Hematopoietic multipotent progenitor cell treated with erythropoietin and hydrocortisone succinate and interleukin-3 and kit ligand, for 8 days (in vitro differentiated cells): ENCODE data around the gene PGS1.

Experiments
- DNase-seq: peaks from one replicate; pipeline ENCODE4 v3.0.0-alpha.2; 2015

Gene PGS1

GRCh38 chr17:78387977-78388941 lies 9.8 kb downstream of the PGS1 start:
- no peak for DNase-seq

- no peak for DNase-seq
Measured at GRCh38 chr17:78390241-78391050, 12.0 kb downstream of the PGS1 start.

DNA sequence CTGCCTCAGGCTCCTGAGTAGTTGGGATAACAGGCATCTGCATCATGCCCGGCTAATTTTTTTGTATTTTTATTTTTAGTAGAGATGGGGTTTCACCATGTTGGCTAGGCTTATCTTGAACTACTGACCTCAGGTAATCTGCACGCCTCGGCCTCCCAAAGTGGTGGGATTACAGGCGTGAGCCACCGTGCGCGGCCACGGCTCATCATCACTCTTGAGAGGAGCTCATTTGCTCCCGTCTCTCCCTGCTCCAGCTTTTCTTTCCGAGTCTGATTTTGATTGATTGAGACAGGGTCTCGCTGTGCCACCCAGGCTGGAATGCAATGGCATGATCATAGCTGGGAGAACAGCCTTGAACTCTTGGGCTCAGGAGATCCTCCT lies 12.6 kb downstream of the PGS1 start:
- no peak for DNase-seq

DNA sequence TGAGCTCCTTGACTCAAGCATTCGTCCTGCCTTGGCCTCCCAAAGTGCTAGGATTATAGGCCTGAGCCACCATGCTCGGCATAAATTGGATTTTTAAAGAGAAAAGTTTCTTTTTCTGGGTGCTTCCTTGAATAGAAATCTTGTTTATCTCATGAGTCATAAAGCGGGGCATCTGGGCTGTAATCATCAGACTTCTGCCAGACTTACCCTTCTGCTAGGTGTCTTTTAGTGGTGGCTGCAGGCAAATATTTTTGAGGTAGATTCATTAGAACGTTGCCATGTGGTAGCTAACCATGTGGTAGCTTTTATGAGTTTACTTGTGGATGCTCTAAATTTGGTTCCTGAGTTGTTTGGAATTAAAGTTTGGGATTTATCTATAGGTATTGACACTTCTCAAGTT lies 13.4 kb downstream of the PGS1 start:
- DNase-seq, result no peak

DNA sequence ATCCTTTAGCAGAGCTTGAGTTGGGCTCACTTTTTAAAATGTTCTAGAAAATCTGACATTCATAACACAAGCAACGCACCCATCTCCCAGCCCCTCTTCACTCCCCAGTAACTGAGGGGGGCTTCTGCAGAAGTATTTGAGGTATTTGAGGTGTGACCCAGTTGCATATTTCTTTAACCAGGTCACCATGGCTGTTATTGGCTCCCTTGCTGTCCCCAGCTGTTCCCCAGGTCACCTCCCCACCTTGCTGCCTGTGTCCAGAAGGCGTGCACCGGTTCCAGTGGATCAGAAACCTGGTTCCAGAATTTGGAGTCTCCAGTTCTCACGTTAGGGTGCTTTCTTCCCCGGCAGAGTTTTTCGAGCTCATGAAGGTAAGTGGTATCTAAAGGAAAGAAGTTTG lies 13.8 kb downstream of the PGS1 start:
- DNase-seq, result no peak

- DNase-seq, result no peak
Measured at GRCh38 chr17:78393575-78393974, 15.1 kb downstream of the PGS1 start.

DNA sequence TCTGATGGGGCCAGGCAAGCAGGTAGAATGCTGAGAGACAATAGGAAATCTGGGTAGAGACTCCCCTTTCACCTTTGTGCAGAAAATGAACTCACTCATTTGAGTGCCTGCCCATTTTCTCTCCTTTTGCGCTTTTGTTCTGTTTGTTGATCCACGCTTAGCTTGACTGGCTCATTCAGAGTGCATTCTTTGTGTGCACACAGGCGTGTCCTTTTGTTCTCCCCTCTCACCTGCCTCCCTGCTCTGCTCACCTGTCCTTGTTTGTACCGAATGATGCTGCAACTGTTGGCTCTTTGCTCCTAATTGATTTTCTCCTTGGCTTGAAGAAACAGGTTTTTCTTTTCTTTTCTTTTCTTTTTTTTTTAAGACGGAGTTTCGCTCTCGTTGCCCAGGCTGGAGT lies 15.8 kb downstream of the PGS1 start:
- no peak for DNase-seq

DNA sequence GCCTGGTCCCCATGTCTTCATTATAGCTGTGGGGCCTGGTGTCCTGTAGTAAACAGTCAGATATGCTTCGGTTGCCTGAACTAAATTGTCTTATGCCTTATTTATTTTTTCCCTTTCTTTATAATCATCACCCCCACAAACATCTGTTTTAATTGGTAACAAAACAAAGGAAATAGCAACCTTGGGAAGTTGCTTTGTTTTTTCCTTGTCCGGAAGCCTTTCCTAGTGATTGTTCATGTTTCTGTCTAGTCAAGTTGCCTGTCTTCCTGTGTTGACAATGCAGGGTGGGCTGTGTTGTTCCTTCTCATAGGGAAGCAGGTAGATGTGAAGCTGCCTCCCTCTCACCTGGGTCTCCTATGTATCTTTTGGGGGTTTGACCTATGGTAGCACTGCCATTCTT lies 16.7 kb downstream of the PGS1 start:
- no peak for DNase-seq

DNA sequence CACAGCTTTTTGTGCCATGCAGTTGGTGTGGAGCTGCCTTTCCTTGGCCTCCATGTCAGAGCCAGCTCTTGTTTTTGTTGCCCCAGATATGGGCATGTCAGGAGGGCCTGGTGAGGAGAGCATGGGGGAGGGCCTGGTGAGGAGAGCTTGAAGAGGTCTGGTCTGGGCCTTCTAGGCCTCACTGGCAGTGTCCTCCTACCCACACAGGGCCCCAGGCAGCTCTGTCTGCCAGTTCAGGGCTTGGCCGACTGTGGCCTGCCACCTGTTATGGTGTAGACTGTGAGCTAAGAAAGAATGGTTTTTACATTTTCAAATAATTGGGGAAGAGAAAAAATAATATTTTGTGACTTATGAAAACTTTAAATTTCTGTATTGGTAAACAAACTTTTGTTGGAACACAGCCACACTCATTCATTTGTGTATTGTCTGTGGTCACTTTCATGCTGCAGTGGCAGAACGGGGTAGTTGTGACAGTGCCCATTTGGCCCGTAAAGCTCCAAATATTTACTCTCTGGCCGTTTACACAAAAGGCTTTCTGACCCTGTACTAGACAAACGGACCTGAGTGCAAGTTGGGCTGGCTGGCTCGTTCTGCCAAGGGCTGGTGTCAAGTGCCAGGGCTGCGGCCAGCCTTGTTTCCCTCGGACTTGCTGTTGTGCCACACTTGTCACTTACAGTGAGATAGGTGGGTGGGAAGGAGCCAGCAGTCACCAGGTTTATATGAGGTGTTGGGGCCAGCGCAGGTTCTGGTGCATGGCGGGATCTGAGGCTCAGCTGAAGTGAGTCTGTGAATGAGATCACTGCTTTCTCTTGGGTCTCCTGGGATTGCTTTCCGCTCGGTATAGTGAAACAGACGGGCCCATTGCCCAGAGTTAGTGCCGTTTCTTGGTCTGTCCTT lies 18.2 kb downstream of the PGS1 start:
- DNase-seq, result no peak

DNA sequence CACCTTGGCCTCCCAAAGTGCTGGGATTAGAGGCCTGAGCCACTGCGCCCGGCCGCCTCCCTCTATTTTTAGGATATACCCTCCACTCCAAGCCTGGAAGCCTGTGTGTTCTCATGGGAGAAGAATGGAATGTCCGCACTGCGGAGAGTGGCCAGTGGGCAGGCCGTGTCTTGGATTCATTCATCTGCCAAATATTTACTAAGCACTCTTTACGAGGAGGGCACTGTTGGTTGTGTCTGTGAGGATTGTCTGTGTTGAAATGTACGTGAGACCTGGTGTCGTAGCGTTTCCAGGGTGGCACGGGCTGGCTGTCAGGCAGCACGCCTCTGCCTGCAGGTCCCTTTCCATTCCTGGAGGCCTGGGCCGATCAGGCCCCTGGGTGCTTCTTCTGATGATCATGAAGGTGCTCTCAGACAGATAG lies 19.2 kb downstream of the PGS1 start:
- DNase-seq, result no peak

DNA sequence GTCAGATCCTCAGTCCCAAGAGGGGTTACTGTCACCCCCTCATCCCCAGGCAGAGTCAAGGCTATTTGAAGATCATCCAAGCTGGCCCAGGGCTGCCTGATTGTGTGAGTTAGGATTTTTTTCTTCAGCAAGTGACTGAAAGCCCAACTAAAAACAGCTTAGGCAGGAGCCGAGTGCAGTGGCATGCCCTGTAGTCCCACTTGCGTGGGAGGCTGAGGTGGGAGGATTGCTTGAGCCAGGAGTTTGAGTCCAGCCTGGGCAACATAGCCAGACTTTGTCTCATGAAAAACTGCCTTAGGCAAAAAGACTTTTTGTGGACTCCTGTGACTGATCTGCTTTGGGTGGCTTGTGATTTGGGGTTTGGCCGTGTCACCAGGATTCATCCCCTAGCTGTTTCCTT lies 19.9 kb downstream of the PGS1 start:
- DNase-seq, result no peak

- no peak for DNase-seq
Measured at GRCh38 chr17:78399028-78399692, 20.7 kb downstream of the PGS1 start.

GRCh38 chr17:78399693-78400144 lies 21.3 kb downstream of the PGS1 start:
- no peak for DNase-seq

- DNase-seq, result no peak
Measured at GRCh38 chr17:78400581-78401240, 22.3 kb downstream of the PGS1 start.

GRCh38 chr17:78401246-78401645 lies 22.8 kb downstream of the PGS1 start:
- no peak for DNase-seq

DNA sequence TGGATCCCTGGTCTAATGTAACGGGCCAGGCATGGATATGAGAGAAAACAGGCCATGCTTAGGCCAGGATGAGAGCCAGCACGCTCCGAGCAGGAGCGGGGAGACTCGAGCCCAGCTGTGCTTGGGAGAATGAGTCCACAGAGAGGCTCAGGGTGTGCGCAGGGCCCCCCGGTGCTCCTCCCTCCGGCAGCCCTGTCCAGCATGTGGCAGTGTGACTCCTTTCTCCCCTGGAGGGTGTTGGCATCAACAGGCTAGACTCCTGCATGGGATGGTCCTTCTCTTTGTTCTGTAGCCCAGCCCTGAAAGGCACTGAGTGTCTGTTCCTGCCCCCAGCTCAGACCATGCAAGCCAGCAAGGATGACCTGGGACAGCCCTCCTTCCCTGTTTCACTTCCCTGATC lies 23.4 kb downstream of the PGS1 start:
- DNase-seq, result no peak

DNA sequence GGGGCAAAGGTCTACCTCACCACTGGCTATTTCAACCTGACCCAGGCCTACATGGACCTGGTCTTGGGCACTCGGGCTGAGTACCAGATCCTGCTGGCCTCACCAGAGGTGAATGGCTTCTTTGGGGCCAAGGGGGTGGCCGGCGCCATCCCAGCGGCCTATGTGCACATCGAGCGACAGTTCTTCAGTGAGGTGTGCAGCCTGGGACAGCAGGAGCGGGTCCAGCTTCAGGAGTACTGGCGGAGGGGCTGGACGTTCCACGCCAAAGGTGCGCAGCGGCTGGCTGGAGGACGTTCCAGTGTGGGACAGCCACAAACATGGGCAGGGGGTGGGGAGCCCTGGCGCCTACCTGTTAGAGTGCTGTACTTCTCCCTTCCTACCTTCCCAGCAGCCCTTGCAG lies 25.4 kb downstream of the PGS1 start:
- DNase-seq, result no peak

- no peak for DNase-seq
Measured at GRCh38 chr17:78406396-78406795, 27.9 kb downstream of the PGS1 start.

DNA sequence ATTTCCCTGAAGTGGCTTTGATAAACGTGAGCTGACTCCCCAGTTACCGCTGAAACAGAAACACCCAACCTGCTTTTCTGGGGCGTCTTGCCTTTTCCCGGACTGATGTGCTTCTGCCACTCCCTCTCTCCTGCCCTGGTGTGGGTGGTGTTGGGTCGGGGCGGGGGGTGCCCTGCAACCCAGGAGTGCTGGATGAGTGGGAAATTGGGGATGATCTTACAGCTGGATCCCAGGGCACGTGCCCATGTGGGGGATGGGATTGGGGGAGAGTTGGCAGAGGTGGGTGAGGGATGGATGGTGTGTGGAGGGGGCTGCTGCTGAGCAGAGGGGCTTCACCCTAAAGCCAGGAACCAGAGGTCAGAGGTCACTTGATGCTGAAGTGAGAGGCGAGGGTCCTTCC lies 28.5 kb downstream of the PGS1 start:
- DNase-seq, result no peak

- DNase-seq, result no peak
Measured at GRCh38 chr17:78407387-78408000, 29.0 kb downstream of the PGS1 start.

DNA sequence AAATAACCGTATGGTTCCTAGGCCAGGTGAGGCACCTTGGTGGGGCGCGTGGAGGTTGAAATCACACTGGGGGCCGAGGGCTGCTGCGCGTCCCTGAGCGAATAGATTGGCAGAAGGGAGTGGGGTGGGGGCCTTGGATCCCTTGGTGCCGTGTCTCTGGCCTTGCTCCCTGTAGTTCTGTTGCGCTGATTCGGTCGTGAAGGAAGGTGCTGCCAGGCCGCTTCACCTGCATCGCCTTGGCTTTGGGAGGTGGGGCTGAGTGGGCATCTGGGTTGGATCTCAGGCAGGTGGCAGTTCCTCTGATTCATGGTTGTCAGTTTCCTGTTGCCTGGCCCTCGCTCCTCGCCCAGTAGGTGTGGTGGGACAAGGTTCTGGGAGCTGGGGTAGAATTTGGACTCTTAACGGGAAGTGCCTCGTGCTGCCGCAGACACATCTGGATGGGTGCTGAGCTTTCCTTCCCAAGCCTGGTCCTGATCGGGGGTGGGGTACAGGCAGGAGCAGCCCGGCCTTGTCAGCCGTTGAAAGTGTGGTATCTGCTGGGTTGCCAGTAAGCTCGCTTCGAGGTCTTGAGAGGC lies 30.1 kb downstream of the PGS1 start:
- no peak for DNase-seq
